HCT116 (cell line): ENCODE results near the gene PGBD4. TPM values are rescaled to one million over a fixed set of nuclear protein-coding genes. Genes with fewer than 3 reads are reported as not detected.

Source experiments
- ATAC-seq: fragments of 200-7000 bp; cut with Tn5 transposase; 2 replicates; pipeline ENCODE4 v1.9.1; 2020; ENCODE audit warnings: mild to moderate bottlenecking, moderate library complexity
- BruUV-seq: library from RNA; stranded (reverse); fragments of 400-500 nt; replicated peaks from 2 replicates; lab custom pipeline; 2021; lab: Mats Ljungman, UMichigan
- CTCF ChIA-PET: fragments of 300-600 bp; sonication (Branson Sonifier 250); formaldehyde crosslinking; loops from one replicate; lab custom pipeline; 2021; ENCODE audit warnings: antibody characterized with exemption; lab: Charles Lee
- POLR2A ChIA-PET: fragments of 300-600, 350-600 bp; sonication (Branson Sonifier 250); formaldehyde crosslinking; loops from one replicate; lab custom pipeline; 2021; ENCODE audit warnings: antibody characterized with exemption; lab: Charles Lee
- RAD21 ChIA-PET, 2 experiments: fragments of 300-600 bp; sonication (Branson Sonifier 250); formaldehyde crosslinking; loops; one replicate each; lab custom pipeline; 2023; ENCODE audit warnings: low total read pairs in 2 of 2; ENCODE audit not compliant: uncharacterized antibody in 2 of 2, unreplicated experiment in 2 of 2, low non-redundant PET in 1 of 2; lab: Charles Lee
- DNase-seq: peaks from one replicate; pipeline ENCODE4 v3.0.0-alpha.2; 2010; ENCODE audit warnings: low read depth, low spot score
- H2AFZ ChIP-seq: fragments of 200-600 bp; shearing (Covaris generic), sonication (generic); 2 replicates; pipeline ENCODE4 v1.6.1; 2017; ENCODE audit warnings: low read depth, mixed run types, mixed read lengths, antibody characterized with exemption, low read length; ENCODE audit not compliant: poor library complexity, severe bottlenecking
- H3K27ac ChIP-seq: 2 replicates; pipeline ENCODE4 v1.5.1; 2012; ENCODE audit warnings: low read depth, low read length
- H3K27me3 ChIP-seq: fragments of 200-600 bp; sonication (generic); 2 replicates; pipeline ENCODE4 v1.6.1; 2016; ENCODE audit warnings: mixed run types, low read length, mixed read lengths; ENCODE audit not compliant: insufficient read depth
- H3K36me3 ChIP-seq, 2 experiments: fragments of 200-500 bp in 1 of 2; fragments of 200-600 bp in 1 of 2; sonication (Bioruptor generic) in 1 of 2; sonication (generic) in 1 of 2; 2 replicates each; pipeline versions ENCODE4 v1.5.1 to v1.6.1; 2014 to 2016; ENCODE audit warnings: low read length in 2 of 2, inconsistent platforms in 1 of 2, mixed read lengths in 1 of 2, mixed run types in 1 of 2; ENCODE audit not compliant: insufficient read depth in 2 of 2, control insufficient read depth in 1 of 2
- H3K4me1 ChIP-seq, 2 experiments: fragments of 200-600 bp in 1 of 2; sonication (generic) in 1 of 2; 2 replicates each; pipeline versions ENCODE4 v1.5.1 to v1.6.1; 2012 to 2017; ENCODE audit warnings: low read length in 2 of 2, inconsistent platforms in 1 of 2, mild to moderate bottlenecking in 1 of 2, mixed read lengths in 1 of 2, mixed run types in 1 of 2, moderate library complexity in 1 of 2; ENCODE audit not compliant: insufficient read depth in 2 of 2, control insufficient read depth in 1 of 2
- H3K4me2 ChIP-seq: fragments of 200-600 bp; sonication (generic); 2 replicates; pipeline ENCODE4 v1.6.1; 2017; ENCODE audit warnings: mixed run types, low read length, mixed read lengths
- H3K4me3 ChIP-seq, 2 experiments: fragments of 200-600 bp in 1 of 2; sonication (generic) in 1 of 2; replicated peaks in 1 of 2; 2 replicates each; pipeline ENCODE4 v1.5.1; 2011 to 2016; ENCODE audit warnings: low read length in 2 of 2, control low read depth in 1 of 2, low read depth in 1 of 2, mild to moderate bottlenecking in 1 of 2, mixed read lengths in 1 of 2, mixed run types in 1 of 2
- H3K79me2 ChIP-seq: fragments of 200-600 bp; sonication (generic); 2 replicates; pipeline ENCODE4 v1.6.1; 2017; ENCODE audit warnings: mild to moderate bottlenecking, mixed run types, low read length, moderate library complexity, mixed read lengths; ENCODE audit not compliant: insufficient read depth
- H3K9ac ChIP-seq: fragments of 200-600 bp; sonication (generic); 2 replicates; pipeline ENCODE4 v1.6.1; 2016; ENCODE audit warnings: low read length, mixed read lengths
- H3K9me2 ChIP-seq: fragments of 200-600 bp; sonication (generic), shearing (Covaris generic); 2 replicates; pipeline ENCODE4 v1.6.1; 2017; ENCODE audit warnings: mixed run types, mild to moderate bottlenecking, moderate library complexity; ENCODE audit not compliant: insufficient read depth
- H3K9me3 ChIP-seq, 2 experiments: fragments of 200-500 bp in 1 of 2; fragments of 200-600 bp in 1 of 2; sonication (Bioruptor generic) in 1 of 2; sonication (generic) in 1 of 2; 2 replicates each; pipeline ENCODE4 v1.6.1; 2014 to 2017; ENCODE audit warnings: low read length in 2 of 2, mixed read lengths in 2 of 2, inconsistent platforms in 1 of 2, low read depth in 1 of 2, mild to moderate bottlenecking in 1 of 2, mixed run types in 1 of 2, moderate library complexity in 1 of 2; ENCODE audit not compliant: control insufficient read depth in 1 of 2, insufficient read depth in 1 of 2
- H4K20me1 ChIP-seq: fragments of 200-600 bp; sonication (generic), shearing (Covaris generic); 2 replicates; pipeline ENCODE4 v1.6.1; 2017; ENCODE audit warnings: mixed run types, mild to moderate bottlenecking, moderate library complexity; ENCODE audit not compliant: insufficient read depth
- EGR1 ChIP-seq: IDR thresholded peaks from 2 replicates; pipeline ENCODE4 v1.6.1; 2012; ENCODE audit warnings: low read depth
- ELF1 ChIP-seq: IDR thresholded peaks from 2 replicates; pipeline ENCODE4 v1.6.1; 2012; ENCODE audit warnings: low read depth, borderline replicate concordance
- JUND ChIP-seq: IDR thresholded peaks from 2 replicates; pipeline ENCODE4 v1.6.1; 2012
- POLR2AphosphoS5 ChIP-seq: IDR thresholded peaks from 2 replicates; pipeline ENCODE4 v1.6.1; 2011; ENCODE audit warnings: mild to moderate bottlenecking, low read depth, low read length, moderate library complexity
- SIN3A ChIP-seq: IDR thresholded peaks from 2 replicates; pipeline ENCODE4 v1.6.1; 2012; ENCODE audit warnings: low read depth
- SP1 ChIP-seq: IDR thresholded peaks from 2 replicates; pipeline ENCODE4 v1.6.1; 2012; ENCODE audit warnings: low read depth
- TCF7L2 ChIP-seq: IDR thresholded peaks from 2 replicates; pipeline ENCODE4 v1.7.0; 2011; ENCODE audit warnings: borderline replicate concordance, inconsistent platforms; ENCODE audit not compliant: insufficient read depth, insufficient read length; ENCODE audit errors: extremely low read depth
- YY1 ChIP-seq: IDR thresholded peaks from 2 replicates; pipeline ENCODE4 v1.6.1; 2011; ENCODE audit warnings: low read length, low read depth, moderate library complexity, mild to moderate bottlenecking; ENCODE audit not compliant: insufficient replicate concordance; ENCODE audit errors: extremely low read depth
- ZFX ChIP-seq: fragments of 450-650 bp; IDR thresholded peaks from 2 replicates; pipeline ENCODE4 v1.6.1; 2017
- ZNF274 ChIP-seq: fragments of 200-500 bp; sonication (Bioruptor generic); IDR thresholded peaks from 2 replicates; pipeline ENCODE4 v1.6.1; 2014; ENCODE audit warnings: mild to moderate bottlenecking, low read depth, low read length, inconsistent platforms
- intact Hi-C: fragments of 100-400 bp; cut with micrococcal nuclease; formaldehyde crosslinking; loops from 2 replicates; pipeline ENCODE4 v1.10.0; 2022
- total RNA-seq: library from RNA; stranded (reverse); gene quantifications from one replicate; pipeline ENCODE4 v1.2.1, GENCODE V29; 2021; ENCODE audit not compliant: unreplicated experiment
- TF ChIP-seq, protein P1 (sequence below): IDR thresholded peaks from 2 replicates; pipeline ENCODE4 v1.6.1; 2012
- TF ChIP-seq, protein P2 (sequence below), 3 experiments: fragments of 200-600 bp in 1 of 3; sonication (generic) in 1 of 3; IDR thresholded peaks in 2 of 3; conservative IDR thresholded peaks in 1 of 3; 2 replicates each; pipeline ENCODE4 v1.5.1; 2012 to 2017; ENCODE audit warnings: low read depth in 2 of 3, low read length in 2 of 3, antibody characterized with exemption in 1 of 3, borderline replicate concordance in 1 of 3, control low read depth in 1 of 3, mild to moderate bottlenecking in 1 of 3, mixed read lengths in 1 of 3, mixed run types in 1 of 3, moderate library complexity in 1 of 3; ENCODE audit not compliant: insufficient read depth in 1 of 3

The PGBD4 gene
- total RNA-seq, 1 experiment from 2014 or later = 0.96 TPM

DNA sequence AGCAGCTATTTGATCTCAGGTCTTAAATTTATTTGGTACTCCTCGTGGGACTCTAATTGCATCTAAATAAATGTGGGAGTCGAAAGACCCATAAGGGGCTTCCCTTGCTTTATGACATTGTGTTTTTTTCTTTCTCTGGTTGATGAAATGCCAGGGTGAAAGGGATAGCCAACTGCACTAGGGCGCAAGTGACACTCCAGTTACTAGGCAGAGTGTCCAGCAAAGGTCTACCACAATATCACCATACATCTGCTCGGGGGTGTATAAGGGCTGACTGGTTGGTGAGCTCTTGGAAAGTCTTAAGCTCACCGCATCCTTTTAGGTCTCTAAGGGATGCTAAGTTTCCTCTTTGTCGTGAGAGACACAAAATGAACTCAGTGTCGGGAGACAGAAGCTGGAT lies 54.0 kb downstream of the PGBD4 start:
- BruUV-seq = no TSS peak
- H3K27me3 ChIP-seq = no peaks in the 10 kb centered on the region
- no peak for DNase-seq
- no peak overlapping the region for H3K4me3 ChIP-seq
- CTCF ChIA-PET = no interaction called here
- peaks cover 14 to 70% of the 10 kb centered on the region in 2 experiments for H3K36me3 ChIP-seq
- H3K27ac ChIP-seq = peak overlapping the region; percentile 55; the same call in 1 of the 2 replicates
- no peaks in the 10 kb centered on the region for H3K79me2 ChIP-seq
- intact Hi-C loops = no loop called here
- peaks cover 12 to 36% of the 10 kb centered on the region in 2 experiments for H3K9me3 ChIP-seq
- H3K9ac ChIP-seq = no peak overlapping the region
- no peak for TF ChIP-seq ZFX
- TF ChIP-seq POLR2AphosphoS5 = no peak
- TF ChIP-seq TCF7L2 = no peak
- no peak for TF ChIP-seq EGR1
- TF ChIP-seq, protein P1, sequence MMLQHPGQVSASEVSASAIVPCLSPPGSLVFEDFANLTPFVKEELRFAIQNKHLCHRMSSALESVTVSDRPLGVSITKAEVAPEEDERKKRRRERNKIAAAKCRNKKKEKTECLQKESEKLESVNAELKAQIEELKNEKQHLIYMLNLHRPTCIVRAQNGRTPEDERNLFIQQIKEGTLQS = no peak
- no peak for TF ChIP-seq ELF1
- TF ChIP-seq SIN3A = no peak
- TF ChIP-seq ZNF274 = no peak
- no peak for TF ChIP-seq JUND
- TF ChIP-seq YY1 = no peak
- TF ChIP-seq, protein P2, sequence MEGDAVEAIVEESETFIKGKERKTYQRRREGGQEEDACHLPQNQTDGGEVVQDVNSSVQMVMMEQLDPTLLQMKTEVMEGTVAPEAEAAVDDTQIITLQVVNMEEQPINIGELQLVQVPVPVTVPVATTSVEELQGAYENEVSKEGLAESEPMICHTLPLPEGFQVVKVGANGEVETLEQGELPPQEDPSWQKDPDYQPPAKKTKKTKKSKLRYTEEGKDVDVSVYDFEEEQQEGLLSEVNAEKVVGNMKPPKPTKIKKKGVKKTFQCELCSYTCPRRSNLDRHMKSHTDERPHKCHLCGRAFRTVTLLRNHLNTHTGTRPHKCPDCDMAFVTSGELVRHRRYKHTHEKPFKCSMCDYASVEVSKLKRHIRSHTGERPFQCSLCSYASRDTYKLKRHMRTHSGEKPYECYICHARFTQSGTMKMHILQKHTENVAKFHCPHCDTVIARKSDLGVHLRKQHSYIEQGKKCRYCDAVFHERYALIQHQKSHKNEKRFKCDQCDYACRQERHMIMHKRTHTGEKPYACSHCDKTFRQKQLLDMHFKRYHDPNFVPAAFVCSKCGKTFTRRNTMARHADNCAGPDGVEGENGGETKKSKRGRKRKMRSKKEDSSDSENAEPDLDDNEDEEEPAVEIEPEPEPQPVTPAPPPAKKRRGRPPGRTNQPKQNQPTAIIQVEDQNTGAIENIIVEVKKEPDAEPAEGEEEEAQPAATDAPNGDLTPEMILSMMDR (IDR thresholded peaks at IDR 0.05 in 2 of 3, conservative IDR thresholded peaks at IDR 0.05 in 1 of 3; ENCODE audit: borderline replicate concordance in 1 of 3, insufficient read depth in 1 of 3, low read depth in 2 of 3, low read length in 2 of 3) = no peak
- TF ChIP-seq SP1 = no peak
- TF ChIP-seq, all 23 proteins: peak for 0
- no peak for ATAC-seq
- Histone ChIP-seq H3K4me2 (peak overlapping the region; percentile 54; the same call in 1 of the 2 replicates), H3K4me1 (peaks cover 0 to 23% of the 10 kb centered on the region in 2 experiments; a peak in 3 of 4 replicates), H2AFZ (no peak overlapping the region), H3K9me2 (no peaks in the 10 kb centered on the region), H4K20me1 (no peaks in the 10 kb centered on the region)
- ChIA-PET POLR2A (no interaction called here), RAD21 (no interaction called here)

Other genes with a start within 250 kb of the PGBD4 start
- gene CHRM5, start 133.6 kb upstream of the PGBD4 start, total RNA-seq = not detected
- 6.8 TPM for gene AVEN, start 62.9 kb upstream of the PGBD4 start, total RNA-seq
- 38.7 TPM for gene EMC7, start 221 bp upstream of the PGBD4 start, total RNA-seq
- gene KATNBL1, start 108.0 kb downstream of the PGBD4 start, total RNA-seq = 40.5 TPM
- gene EMC4, start 122.9 kb downstream of the PGBD4 start, total RNA-seq = 101 TPM
- gene SLC12A6, start 235.7 kb downstream of the PGBD4 start, total RNA-seq = 15.1 TPM
- 216 TPM for gene NOP10, start 241.1 kb downstream of the PGBD4 start, total RNA-seq
- gene NUTM1, start 241.2 kb downstream of the PGBD4 start, total RNA-seq = 0.07 TPM